GM19372 (cell line): ENCODE measurements around the gene ANKRD33B.
"Not testable (repeated sequence)": the region's sequence is repeated elsewhere in the genome, so short reads cannot be mapped to it uniquely, and the experiment has no call there.

Experiments used
- ATAC-seq: cut with Tn5 transposase; IDR thresholded peaks from one replicate; pipeline ENCODE4 v1.9.1; 2021; ENCODE audit warnings: mild to moderate bottlenecking, low read depth, moderate library complexity; ENCODE audit not compliant: unreplicated experiment

ANKRD33B gene

GRCh38 chr5:10536931-10537579 is 26.8 kb upstream of the ANKRD33B start:
- peak; percentile 42 for ATAC-seq

DNA sequence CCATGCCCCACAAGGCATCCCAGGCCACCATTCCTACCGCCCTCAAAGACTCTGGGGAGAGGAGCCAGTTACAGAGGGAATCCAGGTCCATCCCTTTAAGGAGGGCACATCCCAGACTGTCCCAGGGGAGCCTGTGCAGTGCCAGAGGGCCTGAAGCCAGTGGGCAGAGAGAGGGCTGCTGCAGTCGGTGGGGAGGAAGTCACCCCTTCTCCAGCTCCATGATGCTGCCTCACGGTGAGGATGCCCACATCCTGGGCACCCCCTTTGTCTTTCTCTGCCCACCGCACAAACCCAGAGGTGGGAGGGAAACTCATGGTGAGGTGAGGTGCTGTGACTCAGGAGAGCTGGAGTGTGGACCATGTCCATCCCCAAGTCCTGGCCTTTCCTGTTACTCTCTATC is 26.2 kb upstream of the ANKRD33B start:
- no peak for ATAC-seq

- ATAC-seq = no peak
These were observed 25.6 kb upstream of the ANKRD33B start for GRCh38 chr5:10538103-10538788.

DNA sequence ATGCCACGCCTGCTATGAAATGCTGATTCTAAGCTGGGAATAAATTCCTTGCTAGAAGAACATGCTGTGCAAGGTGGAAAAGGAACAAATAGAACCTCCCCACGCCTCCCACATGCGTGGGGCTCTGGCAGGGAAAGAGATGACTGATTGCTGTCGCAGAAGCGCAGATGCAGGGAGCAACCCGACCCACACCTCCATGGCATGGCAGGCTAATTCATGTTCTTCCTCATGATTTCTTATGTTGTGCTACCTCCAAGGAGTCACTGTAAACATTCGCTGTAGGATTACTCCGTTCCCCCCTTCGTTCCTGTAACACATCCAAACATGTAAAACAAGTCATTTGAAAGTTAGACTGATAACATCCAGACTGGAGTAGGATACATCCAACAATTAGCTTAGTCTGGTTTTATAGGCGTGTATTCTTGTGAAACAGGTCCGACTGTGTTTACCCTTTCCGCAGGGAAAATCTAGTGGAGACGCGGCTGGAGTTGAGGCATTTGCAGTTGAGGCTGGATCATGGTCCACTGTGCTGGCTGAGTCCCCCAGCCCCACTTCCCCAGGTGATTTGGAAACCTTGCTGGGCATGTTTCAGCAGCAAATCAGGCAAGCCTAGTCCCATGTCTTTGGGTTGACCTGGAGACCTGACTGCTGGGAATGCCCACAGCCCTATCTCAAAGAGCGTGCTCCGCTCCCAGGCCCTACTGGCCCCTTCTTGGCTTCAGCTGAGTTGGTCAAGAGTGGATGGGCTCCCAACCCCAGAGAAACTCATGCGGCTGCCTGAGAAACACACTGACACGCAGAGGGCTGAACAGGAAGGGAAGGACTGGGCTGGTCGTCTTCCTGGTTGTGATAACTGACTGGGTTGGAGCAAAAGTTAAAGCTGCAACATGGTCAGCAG is 24.8 kb upstream of the ANKRD33B start:
- no peak for ATAC-seq

- no peak for ATAC-seq
These were observed 24.2 kb upstream of the ANKRD33B start for GRCh38 chr5:10539687-10539998.

GRCh38 chr5:10540036-10540544 is 23.8 kb upstream of the ANKRD33B start:
- ATAC-seq = no peak

DNA sequence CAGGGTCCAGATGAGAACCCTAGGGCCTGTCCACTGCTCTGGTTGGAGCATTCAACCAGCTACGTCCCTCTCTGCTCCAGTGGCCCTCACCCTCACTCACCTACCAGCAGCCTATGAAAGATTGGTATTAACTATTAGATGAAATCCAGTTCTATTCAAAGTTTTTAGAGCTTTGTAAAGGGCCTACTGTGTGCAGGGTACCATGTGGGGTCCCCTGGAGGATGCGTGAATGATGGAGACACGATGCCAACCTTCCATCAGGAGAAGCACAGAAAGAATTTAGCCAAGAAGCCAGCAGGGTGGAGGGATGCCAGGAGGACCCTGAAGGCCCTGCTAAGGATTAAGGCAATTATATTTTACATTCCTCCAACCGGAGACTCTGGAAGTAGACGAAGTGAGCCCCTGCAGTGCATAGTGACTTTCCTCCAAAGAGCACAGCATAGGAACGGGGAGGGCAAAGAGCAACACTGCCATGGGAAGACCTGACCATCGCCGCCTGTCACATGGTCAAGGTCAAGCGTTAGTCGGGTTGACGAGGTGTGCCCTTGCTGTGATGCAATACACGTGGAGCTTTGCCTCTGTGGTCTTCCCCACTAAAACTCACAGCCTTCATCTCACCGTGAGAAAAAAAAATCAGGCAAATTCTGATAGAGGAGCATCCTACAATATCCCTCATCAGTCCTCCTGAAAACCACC is 22.8 kb upstream of the ANKRD33B start:
- ATAC-seq = no peak

- ATAC-seq = no peak
These were observed 21.8 kb upstream of the ANKRD33B start for GRCh38 chr5:10542055-10542550.

DNA sequence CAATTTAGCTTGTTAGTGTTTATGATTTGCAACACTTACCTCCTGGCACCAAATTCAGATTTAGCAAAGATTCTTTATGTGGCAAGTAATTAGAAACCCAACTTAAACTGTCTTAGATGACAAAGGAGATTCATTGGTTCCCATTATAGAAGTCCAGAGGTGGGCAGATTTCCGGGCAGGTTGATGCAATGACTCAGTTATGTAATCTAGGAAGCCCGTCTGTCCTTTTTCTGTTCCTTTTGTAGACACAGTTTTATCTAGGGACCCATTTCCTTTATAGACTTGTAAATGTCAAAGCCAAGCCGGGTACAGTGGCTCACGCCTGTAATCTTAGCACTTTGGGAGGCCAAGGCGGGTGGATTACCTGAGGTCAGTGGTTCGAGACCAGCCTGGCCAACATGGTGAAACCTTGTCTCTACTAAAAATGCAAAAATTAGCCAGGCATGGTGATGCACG is 20.3 kb upstream of the ANKRD33B start:
- ATAC-seq = no peak

- no peak for ATAC-seq
These were observed 18.8 kb upstream of the ANKRD33B start for GRCh38 chr5:10545084-10545483.

- no peak for ATAC-seq
These were observed 17.7 kb upstream of the ANKRD33B start for GRCh38 chr5:10546186-10546585.

DNA sequence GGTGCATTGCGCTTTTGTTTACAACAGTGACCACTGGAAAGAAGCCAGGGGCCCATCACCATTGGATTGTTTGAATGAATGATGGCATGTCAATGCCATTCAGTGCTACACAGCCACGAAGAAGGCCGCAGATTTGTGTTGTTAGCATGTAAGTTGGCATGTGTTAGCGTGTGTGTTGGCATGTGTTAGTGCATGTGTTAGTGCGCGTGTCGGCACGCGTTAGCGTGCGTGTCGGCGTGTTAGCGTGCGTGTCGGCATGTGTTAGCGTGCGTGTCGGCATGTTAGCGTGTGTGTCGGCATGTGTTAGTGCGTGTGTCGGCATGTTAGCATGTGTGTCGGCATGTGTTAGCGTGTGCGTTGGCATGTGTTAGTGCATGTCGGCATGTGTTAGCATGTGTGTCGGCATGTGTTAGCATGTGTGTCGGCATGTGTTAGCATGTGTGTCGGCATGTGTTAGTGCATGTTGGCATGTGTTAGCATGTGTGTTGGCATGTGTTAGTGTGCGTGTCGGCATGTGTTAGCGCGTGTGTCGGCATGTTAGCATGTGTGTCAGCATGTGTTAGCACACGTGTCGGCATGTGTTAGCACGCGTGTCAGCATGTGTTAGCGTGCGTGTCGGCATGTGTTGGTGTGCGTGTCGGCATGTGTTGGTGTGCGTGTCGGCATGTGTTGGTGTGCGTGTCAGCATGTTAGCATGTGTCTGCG is 15.3 kb upstream of the ANKRD33B start:
- ATAC-seq = no peak

- not testable (repeated sequence) for ATAC-seq
These were observed 14.8 kb upstream of the ANKRD33B start for GRCh38 chr5:10549123-10549514.

- ATAC-seq = no peak
These were observed 13.5 kb upstream of the ANKRD33B start for GRCh38 chr5:10550222-10550995.

GRCh38 chr5:10551782-10552138 is 12.1 kb upstream of the ANKRD33B start:
- no peak for ATAC-seq

DNA sequence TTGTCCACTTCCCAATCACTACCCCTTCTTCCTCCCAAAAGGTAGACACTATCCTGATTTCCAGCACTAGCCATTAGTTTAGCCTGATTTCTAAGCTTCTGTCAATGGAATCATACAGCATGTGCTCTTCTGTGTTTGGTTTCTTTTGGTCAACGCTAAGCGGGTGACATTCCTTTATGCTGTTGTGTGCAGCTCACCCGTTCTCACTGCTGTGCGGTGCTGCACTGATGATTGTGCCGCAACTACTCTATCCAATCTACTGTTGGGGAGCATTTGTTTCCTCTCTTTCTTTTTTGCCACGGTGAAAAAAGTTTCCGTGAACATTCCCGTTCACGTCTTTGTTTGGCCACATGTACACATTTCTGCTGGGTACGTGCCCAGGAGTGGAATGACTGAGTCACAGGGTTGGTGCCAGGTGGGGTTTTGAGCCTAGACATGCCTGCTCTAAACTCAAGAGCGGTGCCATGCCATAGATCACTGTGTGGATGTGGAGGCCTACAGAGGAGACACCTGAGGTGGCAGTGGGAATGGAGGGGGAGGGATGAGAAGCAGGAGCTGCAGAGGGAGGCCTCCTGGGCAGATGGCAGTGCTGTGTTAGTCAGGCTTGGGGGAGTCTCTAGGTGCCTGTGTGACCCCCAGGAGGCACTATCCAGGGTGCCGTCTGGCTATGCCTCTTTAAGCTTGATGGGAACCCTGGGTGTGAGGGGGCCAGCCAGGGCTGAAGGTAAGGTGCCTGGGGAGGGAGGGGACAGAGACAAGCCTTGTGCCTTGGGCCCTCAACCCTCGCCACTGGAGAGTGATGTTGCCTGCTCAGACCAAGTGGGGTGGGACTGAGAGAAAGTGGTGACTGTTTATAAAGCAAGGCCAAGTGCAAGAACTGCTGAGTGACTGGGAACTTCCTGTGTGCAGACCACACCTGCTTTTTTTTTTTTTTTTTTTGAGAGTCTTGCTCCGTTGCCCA is 11.4 kb upstream of the ANKRD33B start:
- peak; percentile 59 for ATAC-seq

DNA sequence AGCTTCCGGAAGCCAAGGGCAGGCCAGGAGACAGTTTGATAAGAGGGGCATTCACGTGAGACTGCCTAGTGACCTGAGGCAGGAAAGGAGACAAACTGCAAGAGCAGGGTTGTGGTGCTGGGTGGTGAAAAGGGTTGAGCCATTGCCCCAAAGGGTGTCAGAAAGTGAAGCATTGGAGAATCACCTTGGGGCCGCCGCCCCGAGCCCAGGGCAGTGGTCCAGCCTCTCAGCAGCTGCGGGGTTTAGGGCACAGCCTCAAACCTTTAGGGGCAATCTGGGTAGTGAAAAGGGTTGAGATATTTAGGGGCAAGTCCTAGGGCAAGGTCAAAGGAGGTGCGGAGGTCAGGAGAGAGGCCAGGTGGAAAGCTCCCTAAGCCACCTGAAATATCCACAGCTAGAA is 10.4 kb upstream of the ANKRD33B start:
- no peak for ATAC-seq

- ATAC-seq = no peak
These were observed 8.6 kb upstream of the ANKRD33B start for GRCh38 chr5:10555277-10555684.
